Measurements from ENCODE around the gene TBC1D10A.

Gene TBC1D10A

GRCh38 chr22:30265823-30266444 lies 60.8 kb downstream of the TBC1D10A start:
- peak; percentile 76 to 82 for DNase-seq (ENCODE audit: low read depth in 2 of 2)

DNA sequence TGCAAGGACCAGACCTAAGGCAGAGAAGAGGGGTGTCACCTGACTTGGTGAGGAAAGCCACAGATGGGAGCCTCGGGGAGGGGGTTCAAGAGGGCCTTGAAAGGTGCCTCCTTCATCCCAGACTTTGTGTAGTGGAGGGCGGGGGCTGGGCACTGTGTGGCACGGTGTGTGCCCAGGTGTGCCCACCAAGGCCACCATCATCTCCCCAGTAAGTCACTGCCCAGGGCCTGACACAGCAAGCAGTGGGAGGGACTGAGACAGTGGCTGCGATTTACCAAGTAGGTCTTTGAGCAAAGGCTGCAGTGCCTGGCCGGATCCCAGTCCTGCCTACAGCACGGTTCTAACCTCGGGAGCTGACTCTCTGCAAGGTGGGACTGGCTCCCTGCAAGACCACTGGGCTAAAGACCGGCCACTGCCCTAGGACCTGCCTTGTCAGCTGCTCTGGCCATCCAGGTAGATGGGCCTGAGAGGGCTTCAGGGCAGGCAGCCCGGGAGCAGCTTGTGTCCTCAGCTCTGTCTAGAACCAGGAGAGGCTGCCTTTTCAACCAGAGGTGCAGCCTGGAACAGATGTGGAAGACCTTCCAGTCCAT lies 61.5 kb downstream of the TBC1D10A start:
- no peak for DNase-seq (ENCODE audit: low read depth in 2 of 2)

DNA sequence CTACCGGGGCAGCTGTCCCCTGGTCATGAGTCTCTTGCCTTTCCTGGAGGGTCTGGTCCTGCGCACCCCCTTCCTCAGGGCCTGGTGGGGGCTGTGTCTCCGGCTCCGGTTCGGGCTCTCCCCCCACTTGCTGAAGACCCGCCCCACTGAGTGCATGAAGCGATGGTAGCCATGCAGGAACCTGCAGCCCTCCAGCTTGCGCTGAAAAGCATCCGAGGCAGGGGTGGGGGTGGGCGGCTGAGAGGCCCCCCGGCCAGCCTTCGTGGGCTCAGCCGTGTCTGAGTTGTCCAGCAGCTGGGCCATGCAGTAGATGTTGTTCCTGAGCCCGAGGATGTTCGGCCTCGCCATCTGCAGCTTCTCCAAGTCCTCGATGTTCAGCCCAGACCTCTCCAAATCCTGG lies 62.9 kb downstream of the TBC1D10A start:
- DNase-seq (ENCODE audit: low read depth in 2 of 2): no peak

- peak; percentile 74 to 84 for DNase-seq (ENCODE audit: low read depth in 2 of 2)
Observed at GRCh38 chr22:30262917-30263741, 63.6 kb downstream of the TBC1D10A start.

- DNase-seq (ENCODE audit: low read depth in 2 of 2): no peak
Observed at GRCh38 chr22:30262112-30262511, 64.6 kb downstream of the TBC1D10A start.

DNA sequence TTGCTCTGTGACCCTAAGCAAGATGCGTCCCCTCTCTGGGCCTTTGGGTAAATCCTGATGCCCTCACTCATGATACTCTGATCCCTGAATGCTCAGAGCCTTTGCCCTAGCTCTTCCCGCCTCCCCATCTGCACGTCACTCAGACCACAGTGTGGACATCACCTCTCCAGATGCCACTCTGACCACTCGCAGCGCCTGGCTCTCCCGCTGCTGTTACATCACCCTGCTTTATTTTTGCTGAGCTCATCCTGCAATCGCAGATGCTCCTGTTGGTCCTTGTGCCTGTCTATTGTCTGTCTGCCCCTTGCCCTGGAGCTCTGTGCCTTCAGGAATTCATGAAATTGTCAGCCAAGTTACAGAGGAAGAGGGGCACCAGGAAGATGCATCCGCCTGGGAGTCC lies 65.6 kb downstream of the TBC1D10A start:
- no peak for DNase-seq (ENCODE audit: low read depth in 2 of 2)

DNA sequence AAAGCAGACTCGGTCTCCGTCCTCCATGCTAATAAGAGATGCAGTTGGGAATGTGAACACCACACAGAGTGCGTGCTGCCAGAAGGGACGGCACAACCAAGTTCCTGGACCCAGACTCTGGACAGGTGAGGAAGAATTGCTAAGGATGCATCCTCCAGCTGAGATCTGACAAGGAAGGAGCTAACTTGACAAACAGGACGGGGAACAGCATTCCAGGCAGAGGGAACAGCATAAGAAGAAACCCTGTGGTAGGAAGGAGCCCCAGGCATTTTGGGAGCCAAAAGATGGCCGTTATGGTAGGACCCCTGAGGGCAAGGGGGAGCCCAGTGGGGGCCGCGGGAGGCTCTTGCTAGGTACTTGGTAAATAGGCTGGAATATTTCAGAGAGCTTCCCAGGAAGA lies 66.1 kb downstream of the TBC1D10A start:
- DNase-seq (ENCODE audit: low read depth in 2 of 2): no peak

DNA sequence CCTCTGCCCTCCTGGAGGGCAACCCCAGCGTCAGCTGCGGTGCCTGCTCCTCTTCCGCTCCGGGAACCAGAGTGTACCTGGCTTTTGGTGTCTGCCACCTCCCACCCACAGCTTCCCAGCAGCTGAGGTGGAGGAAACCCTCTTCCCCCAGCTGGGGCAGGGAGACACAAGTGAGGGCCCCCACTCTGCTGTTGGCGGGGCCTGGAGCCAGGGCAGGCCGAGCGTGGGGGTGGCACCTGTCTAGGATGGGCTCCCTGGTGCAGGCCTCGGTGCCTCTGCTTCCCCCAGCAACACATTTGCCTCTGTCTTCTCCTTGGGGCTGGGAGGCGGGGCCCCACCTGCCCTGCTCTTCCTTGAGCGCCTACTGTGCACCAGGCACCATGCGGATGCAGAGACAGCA lies 66.5 kb downstream of the TBC1D10A start:
- no peak for DNase-seq (ENCODE audit: low read depth in 2 of 2)

DNA sequence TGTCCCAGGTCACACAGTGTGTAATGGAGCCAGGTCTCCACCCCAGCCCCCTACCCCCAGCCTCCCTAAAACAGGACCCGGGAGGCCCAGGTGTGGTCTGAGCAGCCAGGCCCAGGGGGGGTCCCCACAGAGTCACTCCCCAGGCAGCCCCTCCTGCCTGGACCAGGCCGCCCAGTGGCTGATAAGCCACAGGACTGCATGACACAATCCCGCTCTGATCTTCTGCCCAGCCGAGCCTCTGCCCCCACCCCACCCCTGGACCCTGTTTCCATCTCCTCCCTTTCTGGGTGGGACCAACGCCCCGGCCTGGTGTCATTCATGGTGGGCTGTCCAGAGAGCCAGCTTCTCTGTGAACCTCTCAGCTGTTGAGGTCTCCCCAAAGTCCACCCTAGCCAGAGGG lies 72.4 kb downstream of the TBC1D10A start:
- DNase-seq (ENCODE audit: low read depth in 2 of 2): no peak

- DNase-seq (ENCODE audit: low read depth in 2 of 2): no peak
Observed at GRCh38 chr22:30253205-30253852, 73.4 kb downstream of the TBC1D10A start.

DNA sequence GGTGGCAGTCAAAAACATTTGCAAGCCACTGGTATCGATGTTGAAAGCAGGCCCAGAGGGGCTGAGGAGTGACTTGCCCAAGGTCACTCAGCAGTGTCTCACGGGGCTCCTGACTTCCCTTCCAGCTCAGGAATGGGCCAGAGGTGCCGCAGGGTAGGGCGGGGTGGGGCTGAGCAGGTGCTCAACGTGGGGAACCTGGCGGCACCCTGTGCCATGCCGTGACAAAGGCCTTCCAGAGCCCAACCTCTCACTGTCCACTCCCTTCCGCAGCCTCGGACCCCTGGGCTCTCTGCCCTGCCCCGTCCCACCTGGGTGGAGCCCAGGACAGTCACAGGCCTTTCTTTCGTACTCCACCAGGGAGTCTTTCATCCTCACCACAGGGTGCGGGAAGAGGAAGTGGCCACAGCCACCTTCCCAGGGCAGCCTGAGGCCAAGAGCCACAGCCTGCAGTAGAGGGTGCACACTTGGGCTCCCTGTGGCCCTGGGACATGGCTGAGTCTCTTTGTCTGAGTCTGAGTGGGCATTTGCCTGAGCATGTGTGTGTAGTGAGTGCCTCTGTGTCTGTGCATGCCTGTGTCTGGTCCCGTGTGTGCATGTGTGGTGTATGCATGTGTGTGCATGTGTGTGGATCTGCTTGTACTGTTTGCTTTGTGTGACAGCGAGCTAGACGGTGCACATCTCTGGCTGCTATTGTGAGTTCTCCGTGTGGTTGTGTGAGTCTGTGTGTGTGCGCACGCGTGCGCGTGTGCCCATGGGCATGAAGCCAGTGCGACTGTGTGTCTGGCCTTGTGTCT lies 74.1 kb downstream of the TBC1D10A start:
- DNase-seq (ENCODE audit: low read depth in 2 of 2): no peak

- DNase-seq (ENCODE audit: low read depth in 2 of 2): no peak
Observed at GRCh38 chr22:30251711-30252110, 75.0 kb downstream of the TBC1D10A start.

- DNase-seq (ENCODE audit: low read depth in 2 of 2): peak; percentile 32 to 46
Observed at GRCh38 chr22:30250661-30251267, 76.0 kb downstream of the TBC1D10A start.

- no peak for DNase-seq (ENCODE audit: low read depth in 2 of 2)
Observed at GRCh38 chr22:30250039-30250565, 76.6 kb downstream of the TBC1D10A start.

DNA sequence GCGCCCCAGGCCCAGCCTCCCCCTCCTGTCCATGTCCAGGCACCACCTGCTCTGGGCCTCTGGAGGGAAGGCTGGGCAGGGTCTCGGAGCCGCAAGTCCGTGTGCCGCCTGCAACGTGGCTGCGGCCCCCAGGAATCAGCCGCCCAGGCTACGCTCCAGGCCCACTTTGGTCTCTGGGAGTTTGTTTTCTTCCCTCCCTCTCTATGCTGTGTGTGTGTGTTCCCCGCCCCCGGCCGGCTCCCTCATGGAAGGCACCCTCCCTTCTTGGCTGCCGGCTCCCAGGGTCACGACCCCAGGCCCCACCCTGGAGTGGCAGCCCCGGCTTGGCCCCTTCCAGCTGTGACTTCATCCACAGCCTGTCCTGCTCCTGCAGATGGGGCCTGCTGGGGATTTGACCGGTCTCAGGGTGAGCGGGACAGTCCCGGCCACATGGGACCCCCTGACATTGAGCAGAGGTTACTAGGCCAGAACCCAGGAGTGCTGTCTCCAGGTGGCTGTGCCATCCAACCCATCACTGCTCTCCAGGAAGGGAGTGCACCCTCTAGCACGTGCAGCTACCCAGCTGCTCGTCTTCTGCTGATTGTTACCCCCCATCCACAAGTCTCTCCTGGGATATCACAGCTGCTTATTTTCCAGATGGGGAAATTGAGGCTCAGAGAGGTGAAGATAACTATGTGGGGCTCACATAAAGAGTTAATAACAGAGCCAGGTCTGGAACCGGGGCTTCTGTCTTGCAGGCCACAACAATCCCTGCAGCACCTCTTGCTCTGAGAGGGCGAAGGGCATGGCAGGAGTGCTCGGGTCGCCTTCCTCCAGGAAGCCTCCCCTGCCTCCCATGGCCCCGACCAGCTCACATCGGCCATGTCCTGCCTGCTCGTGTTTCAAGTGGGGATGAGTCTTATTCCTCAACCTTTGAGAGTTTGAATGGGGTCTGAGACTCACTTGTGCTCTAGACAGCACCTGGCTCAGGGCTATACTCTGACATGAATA lies 77.4 kb downstream of the TBC1D10A start:
- DNase-seq (ENCODE audit: low read depth in 2 of 2): no peak

GRCh38 chr22:30248484-30248883 lies 78.3 kb downstream of the TBC1D10A start:
- no peak for DNase-seq (ENCODE audit: low read depth in 2 of 2)

DNA sequence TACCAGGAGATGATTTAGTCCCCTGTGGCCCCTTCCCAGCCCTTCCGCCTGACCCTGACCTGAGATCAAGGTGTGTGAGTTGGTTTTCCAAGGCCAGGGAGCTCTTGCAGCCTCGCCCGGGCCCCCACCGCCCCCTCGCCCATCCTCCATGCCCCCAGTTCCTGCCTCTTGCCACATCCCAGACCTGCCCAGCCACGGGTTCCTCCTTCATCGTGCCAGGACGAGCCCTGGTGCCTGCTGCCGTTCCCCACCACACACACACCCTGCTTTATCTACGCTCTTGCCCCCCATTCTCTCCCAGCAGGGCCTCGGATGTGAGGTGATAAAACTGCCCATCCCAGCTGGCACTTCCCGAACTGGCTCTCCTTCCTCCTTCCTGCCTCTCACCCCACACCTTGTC lies 78.8 kb downstream of the TBC1D10A start:
- DNase-seq (ENCODE audit: low read depth in 2 of 2): no peak

DNA sequence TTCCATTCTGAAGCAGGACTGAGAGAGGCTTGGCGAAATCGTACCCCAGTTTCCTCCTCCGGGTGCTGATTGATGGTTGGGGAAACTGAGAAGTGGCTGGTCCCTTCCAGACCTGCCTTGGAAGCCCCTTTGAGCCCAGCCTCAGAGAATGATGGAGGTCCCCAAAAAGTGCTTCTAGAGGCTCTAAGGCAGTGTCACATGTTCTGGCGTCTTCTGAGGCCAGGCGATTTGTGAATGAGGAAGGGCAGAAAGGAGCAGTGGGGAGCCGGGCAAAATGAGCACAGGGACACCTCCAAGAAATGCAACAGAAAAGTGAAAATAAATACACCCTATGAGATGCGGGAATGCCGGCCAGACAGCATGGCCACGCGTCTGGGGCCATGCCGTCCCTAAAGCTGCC lies 79.2 kb downstream of the TBC1D10A start:
- no peak for DNase-seq (ENCODE audit: low read depth in 2 of 2)

DNA sequence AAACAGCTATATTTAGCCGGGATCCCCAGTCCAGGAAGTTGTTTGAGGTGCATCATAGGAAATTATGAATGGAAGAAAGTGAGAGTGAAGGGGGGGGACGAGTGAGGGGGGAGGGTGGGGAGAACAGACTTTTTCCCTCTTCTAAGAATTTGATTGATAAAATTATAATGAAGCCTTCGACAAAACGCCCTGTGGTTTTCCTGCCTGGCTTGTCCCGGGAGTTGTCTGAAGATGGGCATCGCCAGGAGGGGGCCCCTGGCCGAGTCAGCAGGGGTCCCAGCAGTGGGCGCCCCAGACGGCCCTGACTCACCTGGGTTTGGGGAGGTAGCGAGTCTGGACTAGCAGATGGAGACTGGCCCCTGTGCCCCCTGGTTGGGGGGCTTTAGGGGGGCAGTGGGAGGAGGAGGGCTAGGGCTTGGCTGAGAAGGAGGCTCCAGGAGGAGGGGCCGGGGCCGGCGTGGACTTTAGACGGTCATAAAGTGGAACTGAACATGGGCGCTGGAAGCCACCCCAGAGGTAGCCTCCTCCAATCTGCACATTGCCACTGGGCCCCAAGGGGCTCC lies 79.8 kb downstream of the TBC1D10A start:
- DNase-seq (ENCODE audit: low read depth in 2 of 2): no peak

All from stimulated activated CD4-positive, alpha-beta T cell treated with anti-CD3 and anti-CD28 coated beads, Interleukin-4, amount 100 ng/mL, for 48 hours (primary cell).